A549 (cell line): Measurements from ENCODE around the gene BCAT1.
"Not testable (repeated sequence)": the region's sequence is repeated elsewhere in the genome, so short reads cannot be mapped to it uniquely, and the experiment has no call there.

Experiments used
- EHF ChIP-seq: fragments of 250-450 bp; sonication (Bioruptor Pico); IDR thresholded peaks from 2 replicates; pipeline ENCODE4 v1.5.0; 2020; ENCODE audit warnings: mild to moderate bottlenecking
- EP300 ChIP-seq, 2 experiments: fragments of >200 bp; sonication (Bioruptor Twin); formaldehyde crosslinking; IDR thresholded peaks; 2 replicates in 1 of 2; 3 replicates in 1 of 2; pipeline ENCODE4 v1.6.1; 2016 to 2017
- HDAC2 ChIP-seq: fragments of 200-600 bp; sonication (generic); IDR thresholded peaks from 2 replicates; pipeline ENCODE4 v1.6.1; 2016
- HOXA7 ChIP-seq: fragments of 250-450 bp; sonication (Bioruptor Pico); IDR thresholded peaks from 2 replicates; pipeline ENCODE4 v1.5.0; 2020; ENCODE audit warnings: mild to moderate bottlenecking, moderate library complexity
- JUNB ChIP-seq: fragments of >200 bp; sonication (Bioruptor Twin); formaldehyde crosslinking; IDR thresholded peaks from 2 replicates; pipeline ENCODE4 v1.6.1; 2016
- MAFK ChIP-seq: fragments of 450-650 bp; IDR thresholded peaks from 2 replicates; pipeline ENCODE4 v1.6.1; 2014; ENCODE audit not compliant: partially characterized antibody
- MAX ChIP-seq: IDR thresholded peaks from 2 replicates; pipeline ENCODE4 v1.6.1; 2012
- MYC ChIP-seq: IDR thresholded peaks from 2 replicates; pipeline ENCODE4 v1.6.1; 2012; ENCODE audit warnings: mild to moderate bottlenecking, inconsistent platforms, low read length, improper control_type of control experiment, borderline replicate concordance
- POLR2A ChIP-seq: IDR thresholded peaks from 2 replicates; pipeline ENCODE4 v1.6.1; 2012; ENCODE audit warnings: mild to moderate bottlenecking, low read length
- RAD21 ChIP-seq, 2 experiments: fragments of >200 bp in 1 of 2; sonication (Bioruptor Twin) in 1 of 2; formaldehyde crosslinking in 1 of 2; IDR thresholded peaks in 1 of 2; conservative IDR thresholded peaks in 1 of 2; 2 replicates in 1 of 2; 3 replicates in 1 of 2; pipeline ENCODE4 v1.6.1; 2012 to 2018; ENCODE audit warnings: inconsistent platforms in 1 of 2
- SMC3 ChIP-seq: fragments of >200 bp; sonication (Bioruptor Twin); formaldehyde crosslinking; IDR thresholded peaks from 3 replicates; pipeline ENCODE4 v1.6.1; 2018; ENCODE audit warnings: inconsistent platforms
- TF ChIP-seq, protein P1 (sequence below): fragments of >200 bp; sonication (Bioruptor Twin); formaldehyde crosslinking; IDR thresholded peaks from 3 replicates; pipeline ENCODE4 v1.5.1; 2016
- TF ChIP-seq, protein P2 (sequence below): fragments of 250-450 bp; sonication (Bioruptor Pico); IDR thresholded peaks from 2 replicates; pipeline ENCODE4 v1.5.0; 2021; ENCODE audit warnings: mild to moderate bottlenecking, moderate library complexity, borderline replicate concordance
- TF ChIP-seq, protein P3 (sequence below): fragments of 450-650 bp; IDR thresholded peaks from 2 replicates; pipeline ENCODE4 v1.6.1; 2014; ENCODE audit warnings: antibody characterized with exemption

GRCh38 chr12:24851883-24852282, 97.0 kb downstream of the BCAT1 start:
- TF ChIP-seq, protein P1, sequence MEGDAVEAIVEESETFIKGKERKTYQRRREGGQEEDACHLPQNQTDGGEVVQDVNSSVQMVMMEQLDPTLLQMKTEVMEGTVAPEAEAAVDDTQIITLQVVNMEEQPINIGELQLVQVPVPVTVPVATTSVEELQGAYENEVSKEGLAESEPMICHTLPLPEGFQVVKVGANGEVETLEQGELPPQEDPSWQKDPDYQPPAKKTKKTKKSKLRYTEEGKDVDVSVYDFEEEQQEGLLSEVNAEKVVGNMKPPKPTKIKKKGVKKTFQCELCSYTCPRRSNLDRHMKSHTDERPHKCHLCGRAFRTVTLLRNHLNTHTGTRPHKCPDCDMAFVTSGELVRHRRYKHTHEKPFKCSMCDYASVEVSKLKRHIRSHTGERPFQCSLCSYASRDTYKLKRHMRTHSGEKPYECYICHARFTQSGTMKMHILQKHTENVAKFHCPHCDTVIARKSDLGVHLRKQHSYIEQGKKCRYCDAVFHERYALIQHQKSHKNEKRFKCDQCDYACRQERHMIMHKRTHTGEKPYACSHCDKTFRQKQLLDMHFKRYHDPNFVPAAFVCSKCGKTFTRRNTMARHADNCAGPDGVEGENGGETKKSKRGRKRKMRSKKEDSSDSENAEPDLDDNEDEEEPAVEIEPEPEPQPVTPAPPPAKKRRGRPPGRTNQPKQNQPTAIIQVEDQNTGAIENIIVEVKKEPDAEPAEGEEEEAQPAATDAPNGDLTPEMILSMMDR, result not testable (repeated sequence)
- not testable (repeated sequence) for TF ChIP-seq SMC3; JUNB; MAX; MAFK; POLR2A; HDAC2; EP300 (IDR thresholded peaks at IDR 0.05); MYC; HOXA7 (CRISPR knock-in tag); EHF (CRISPR knock-in tag); RAD21 (conservative IDR thresholded peaks at IDR 0.05 in 1 of 2, IDR thresholded peaks at IDR 0.05 in 1 of 2)
- TF ChIP-seq, protein P2, sequence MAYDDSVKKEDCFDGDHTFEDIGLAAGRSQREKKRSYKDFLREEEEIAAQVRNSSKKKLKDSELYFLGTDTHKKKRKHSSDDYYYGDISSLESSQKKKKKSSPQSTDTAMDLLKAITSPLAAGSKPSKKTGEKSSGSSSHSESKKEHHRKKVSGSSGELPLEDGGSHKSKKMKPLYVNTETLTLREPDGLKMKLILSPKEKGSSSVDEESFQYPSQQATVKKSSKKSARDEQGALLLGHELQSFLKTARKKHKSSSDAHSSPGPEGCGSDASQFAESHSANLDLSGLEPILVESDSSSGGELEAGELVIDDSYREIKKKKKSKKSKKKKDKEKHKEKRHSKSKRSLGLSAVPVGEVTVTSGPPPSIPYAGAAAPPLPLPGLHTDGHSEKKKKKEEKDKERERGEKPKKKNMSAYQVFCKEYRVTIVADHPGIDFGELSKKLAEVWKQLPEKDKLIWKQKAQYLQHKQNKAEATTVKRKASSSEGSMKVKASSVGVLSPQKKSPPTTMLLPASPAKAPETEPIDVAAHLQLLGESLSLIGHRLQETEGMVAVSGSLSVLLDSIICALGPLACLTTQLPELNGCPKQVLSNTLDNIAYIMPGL, result not testable (repeated sequence)
- TF ChIP-seq, protein P3, sequence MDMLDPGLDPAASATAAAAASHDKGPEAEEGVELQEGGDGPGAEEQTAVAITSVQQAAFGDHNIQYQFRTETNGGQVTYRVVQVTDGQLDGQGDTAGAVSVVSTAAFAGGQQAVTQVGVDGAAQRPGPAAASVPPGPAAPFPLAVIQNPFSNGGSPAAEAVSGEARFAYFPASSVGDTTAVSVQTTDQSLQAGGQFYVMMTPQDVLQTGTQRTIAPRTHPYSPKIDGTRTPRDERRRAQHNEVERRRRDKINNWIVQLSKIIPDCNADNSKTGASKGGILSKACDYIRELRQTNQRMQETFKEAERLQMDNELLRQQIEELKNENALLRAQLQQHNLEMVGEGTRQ, result not testable (repeated sequence)
